COR-L47 (cell line): ENCODE data around the gene PVALEF.
"Not testable (repeated sequence)": the region's sequence is repeated elsewhere in the genome, so short reads cannot be mapped to it uniquely, and the experiment has no call there.

Experiments used
- DNase-seq: peaks from one replicate; lab custom pipeline; 2025; lab: John Stamatoyannopoulos, UW

Gene PVALEF

GRCh38 chr17:81218991-81219390 lies 53.7 kb downstream of the PVALEF start:
- DNase-seq, result no peak

GRCh38 chr17:81219476-81220180 lies 54.3 kb downstream of the PVALEF start:
- no peak for DNase-seq

DNA sequence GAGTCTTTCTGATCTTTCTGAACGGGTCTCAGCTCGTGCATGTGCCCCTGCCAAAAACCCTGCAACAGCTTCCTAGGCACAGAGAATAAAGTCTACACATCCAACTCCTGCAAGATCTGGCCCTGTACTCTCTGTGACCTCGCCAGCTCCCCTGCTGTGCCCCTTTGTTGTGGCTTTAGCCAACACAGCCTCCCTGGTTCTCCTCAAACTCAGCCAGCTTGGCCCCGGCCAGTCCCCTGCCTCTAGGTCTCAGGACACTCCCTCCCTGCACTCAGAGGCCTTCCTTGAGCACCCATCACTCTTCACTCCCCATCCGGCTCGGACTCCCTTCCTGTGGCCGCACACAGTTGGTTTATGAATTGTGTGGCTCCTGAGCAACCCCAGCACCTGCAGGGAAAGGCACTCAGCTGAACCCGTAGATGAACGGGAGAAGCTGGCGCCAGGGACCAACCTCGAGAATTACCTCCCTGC lies 56.1 kb downstream of the PVALEF start:
- no peak for DNase-seq

- no peak for DNase-seq
Measured at GRCh38 chr17:81221842-81222619, 56.7 kb downstream of the PVALEF start.

DNA sequence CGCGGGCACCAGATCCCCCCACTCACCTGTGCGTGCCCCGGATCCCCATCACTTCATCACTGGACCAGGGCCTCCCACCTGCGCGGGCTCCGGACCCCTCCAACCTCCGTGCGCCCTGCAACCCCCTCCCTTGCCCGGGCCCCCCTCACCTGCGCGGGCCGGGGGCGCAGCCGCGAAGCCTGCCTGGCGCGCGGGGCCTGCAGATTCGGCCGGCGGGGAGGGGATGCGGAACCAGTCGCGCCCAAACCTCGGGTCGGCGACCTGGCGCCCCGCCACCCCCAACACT lies 57.3 kb downstream of the PVALEF start:
- DNase-seq, result no peak

DNA sequence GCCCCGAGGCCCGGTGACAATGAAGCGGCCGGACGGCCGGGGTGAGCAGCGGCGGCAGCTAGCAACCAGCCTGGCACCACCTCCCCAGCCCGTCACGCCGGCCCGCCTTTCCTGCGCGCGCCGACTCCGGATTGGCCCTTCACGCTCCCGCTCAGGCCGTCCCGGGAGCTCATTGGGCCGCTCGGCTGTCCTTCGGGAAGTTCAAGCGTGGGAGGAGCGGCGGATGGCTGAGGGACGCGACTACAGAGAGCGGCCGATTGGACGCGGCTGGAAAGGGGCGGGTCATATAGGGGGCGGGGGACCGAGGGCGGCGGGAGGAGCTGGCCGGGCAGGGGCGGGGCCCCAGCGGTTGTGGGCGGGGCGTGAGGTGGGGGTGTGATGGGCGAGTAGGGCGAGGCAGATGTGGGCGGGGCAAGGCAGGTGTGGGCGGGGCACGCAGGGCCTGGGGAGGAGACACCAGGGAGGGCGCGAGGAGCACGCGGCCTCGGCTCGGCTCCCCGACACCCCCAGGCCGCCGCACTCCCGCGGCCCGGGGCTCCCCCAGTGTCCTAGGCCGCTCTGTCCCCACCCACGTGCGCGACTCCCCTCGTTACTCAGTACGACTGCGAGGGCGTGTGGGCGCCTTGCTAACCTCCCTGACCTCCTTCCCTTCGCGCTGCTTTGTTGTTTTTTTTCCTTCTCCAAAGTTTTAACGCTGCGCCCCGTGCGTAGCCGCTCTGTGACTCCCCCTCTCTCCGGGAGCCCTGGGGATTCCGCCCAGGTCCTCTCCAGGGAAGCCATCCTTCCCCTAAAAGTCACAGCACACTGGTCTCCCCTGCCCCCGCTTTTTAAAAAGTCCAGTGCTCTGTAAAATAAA lies 57.8 kb downstream of the PVALEF start, which contains the start of gene CEP131:
TSS of gene CEP131 (minus strand) at position 60 of the 856 bp plus-strand sequence. CDS start 2,909 bp downstream, outside the sequence.
- DNase-seq, result peak; percentile 96

- DNase-seq, result peak; percentile 43
Measured at GRCh38 chr17:81223762-81224130, 58.4 kb downstream of the PVALEF start.

GRCh38 chr17:81227630-81228029 lies 62.3 kb downstream of the PVALEF start:
- DNase-seq, result not testable (repeated sequence)

GRCh38 chr17:81228420-81228819 lies 63.1 kb downstream of the PVALEF start:
- no peak for DNase-seq

DNA sequence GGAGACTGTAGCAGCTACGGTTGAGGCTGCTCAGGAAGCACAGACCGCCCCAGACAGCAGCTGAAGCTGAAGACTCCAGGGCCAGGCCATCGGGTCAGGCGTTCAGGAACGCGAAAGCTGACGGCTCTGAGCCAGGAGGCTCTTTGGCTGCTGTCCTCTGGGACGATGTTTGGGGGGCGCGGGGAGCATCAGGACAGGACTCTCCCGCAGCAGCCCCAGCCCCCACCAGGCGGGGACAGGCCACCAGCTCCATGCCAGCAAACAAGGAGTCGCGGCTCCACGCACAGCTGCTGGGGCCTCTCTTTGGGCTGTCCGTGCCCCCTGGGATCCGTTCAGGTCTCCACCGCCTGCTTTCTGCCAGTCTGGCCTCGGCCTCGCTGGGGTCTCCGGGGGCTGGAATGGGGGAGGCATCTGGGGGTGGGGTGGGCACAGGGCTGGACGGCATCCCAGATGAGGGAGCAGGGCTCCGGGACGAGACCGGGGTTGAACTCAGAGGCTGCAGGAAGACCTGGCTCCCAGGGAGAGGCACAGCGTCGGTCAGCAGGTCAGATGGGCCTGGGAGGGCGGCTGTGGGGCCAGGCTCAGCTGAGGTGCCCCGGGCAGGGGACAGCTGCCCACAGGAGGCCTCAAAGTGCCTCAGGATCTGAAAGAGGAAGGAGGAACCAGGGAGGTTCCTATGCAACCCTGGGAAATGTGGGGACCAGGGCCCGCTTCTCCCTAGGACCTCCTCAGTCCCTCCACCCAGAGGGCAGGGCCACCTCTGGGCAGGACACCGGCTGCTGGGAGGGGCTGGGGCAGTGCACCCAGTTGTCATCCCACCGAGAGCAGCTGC lies 63.7 kb downstream of the PVALEF start:
- no peak for DNase-seq

DNA sequence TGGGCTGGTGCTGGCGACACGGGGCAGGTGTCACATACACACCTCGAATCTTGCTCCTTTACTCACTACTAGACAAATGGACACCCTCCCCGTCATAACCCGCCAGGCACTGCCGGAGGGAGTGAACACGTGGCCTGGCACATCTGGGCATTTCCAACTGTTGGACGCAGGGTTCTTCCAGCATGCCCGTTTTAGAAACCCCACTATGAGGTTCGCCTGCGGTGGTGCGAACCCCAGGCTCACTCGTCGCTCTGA lies 64.3 kb downstream of the PVALEF start:
- no peak for DNase-seq

DNA sequence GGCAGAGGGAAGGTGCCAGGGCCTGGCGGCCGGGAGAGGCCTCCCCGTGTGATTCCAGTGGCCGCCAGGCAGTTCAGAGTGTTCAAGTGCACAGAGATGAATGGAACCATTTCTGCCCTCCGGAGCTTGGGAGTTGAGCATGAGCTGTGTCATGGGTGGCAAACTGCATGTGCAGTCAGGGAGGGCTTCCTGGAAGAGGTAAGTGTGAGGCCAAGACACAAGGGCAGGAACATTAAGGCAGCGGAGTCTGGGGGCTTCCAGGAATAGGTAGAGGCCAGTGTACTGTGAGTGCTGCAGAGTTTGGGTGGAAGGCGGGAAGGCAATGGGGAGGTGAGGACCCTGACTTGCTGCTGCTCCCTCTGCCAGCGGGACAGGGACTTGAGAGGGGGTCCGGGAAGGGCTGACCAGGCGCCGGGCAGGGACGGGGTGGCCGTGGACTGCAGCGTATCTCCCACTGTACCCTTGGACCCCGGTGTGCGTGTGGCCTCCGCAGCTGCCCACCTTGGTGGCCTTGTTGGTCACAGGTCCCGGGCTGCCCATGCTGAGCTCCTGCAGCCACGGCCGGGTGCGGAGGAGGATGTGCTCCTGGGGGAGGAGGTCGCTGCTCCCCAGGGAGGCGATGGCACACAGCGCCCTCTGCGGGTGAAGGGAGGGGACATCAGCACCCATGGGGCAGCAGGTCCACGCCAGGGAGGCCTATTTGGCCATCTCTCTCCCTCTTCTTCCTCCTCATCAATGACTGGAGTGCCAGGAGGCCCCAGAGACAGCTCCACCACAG lies 64.9 kb downstream of the PVALEF start:
- DNase-seq, result no peak

- no peak for DNase-seq
Measured at GRCh38 chr17:81231121-81231645, 65.9 kb downstream of the PVALEF start.

GRCh38 chr17:81231766-81232581 lies 66.7 kb downstream of the PVALEF start:
- no peak for DNase-seq
